ENCODE measurements around the gene BICD2.

GRCh38 chr9:92771309-92771708 lies 6.7 kb upstream of the BICD2 start:
- TF ChIP-seq CTCF (IDR thresholded peaks at IDR 0.05), result no peak
- no peak for TF ChIP-seq POLR2A (IDR thresholded peaks at IDR 0.05)
